Gastrocnemius medialis (tissue), 4 donors: ENCODE data around the gene NMT2. TPM values are rescaled to one million over a fixed set of nuclear protein-coding genes. Genes with fewer than 3 reads are reported as not detected.

Source experiments
- ATAC-seq, 2 donors: fragments of 150-250 bp; one replicate each; pipeline ENCODE4 v1.9.1; 2016
- DNase-seq, 2 donors: peaks; one replicate each; pipeline ENCODE4 v3.0.0-alpha.2; 2019
- H3K27ac ChIP-seq, 4 donors: fragments of 200-600 bp; sonication (generic); 1 replicate in 1 of 4; 2 replicates in 3 of 4; pipeline ENCODE4 v1.5.1; 2016 to 2018; ENCODE audit warnings: mild to moderate bottlenecking in 2 of 4, moderate library complexity in 1 of 4
- H3K27me3 ChIP-seq, 3 donors: fragments of 200-600 bp; sonication (generic) in 2 of 3; 1 replicate in 1 of 3; 2 replicates in 2 of 3; pipeline versions ENCODE4 v1.5.1 to v1.6.0; 2016 to 2019; ENCODE audit warnings: mild to moderate bottlenecking in 1 of 3, moderate library complexity in 1 of 3
- H3K36me3 ChIP-seq, 2 donors: fragments of 200-600 bp; sonication (generic) in 1 of 2; one replicate each; pipeline ENCODE4 v1.5.1; 2017 to 2018
- H3K4me1 ChIP-seq, 2 donors: fragments of 200-600 bp; sonication (generic) in 1 of 2; one replicate each; pipeline ENCODE4 v1.5.1; 2016 to 2017; ENCODE audit warnings: mild to moderate bottlenecking in 2 of 2
- H3K4me3 ChIP-seq, 4 donors: fragments of 200-600 bp; sonication (generic) in 3 of 4; 1 replicate in 1 of 4; 2 replicates in 3 of 4; pipeline ENCODE4 v1.5.1; 2016 to 2019; ENCODE audit warnings: mild to moderate bottlenecking in 2 of 4
- H3K9me3 ChIP-seq, 3 donors: fragments of 200-600 bp; sonication (generic) in 2 of 3; 1 replicate in 1 of 3; 2 replicates in 2 of 3; pipeline ENCODE4 v1.5.1; 2016 to 2019
- POLR2A ChIP-seq, 2 donors: fragments of 450-650 bp; IDR thresholded peaks; one replicate each; pipeline ENCODE4 v1.6.1; 2017; ENCODE audit warnings: antibody characterized with exemption in 2 of 2, mild to moderate bottlenecking in 2 of 2, moderate library complexity in 2 of 2
- in situ Hi-C, 4 donors: fragments of 200-750 bp; cut with MboI; loops; one replicate each; pipeline versions ENCODE4 v1.15.0 to v1.8.0; 2017; ENCODE audit warnings: low sequenced_read_pairs in 4 of 4
- intact Hi-C: fragments of 100-400 bp; cut with DNase I; formaldehyde crosslinking; loops from one replicate; pipeline ENCODE4 v1.15.1; 2023; ENCODE audit warnings: low total_unique reads
- total RNA-seq, 4 donors: library from RNA; depleted of rRNA; stranded (reverse); fragments of >200 nt; gene quantifications; one replicate each; pipeline versions ENCODE4 v1.1.0 to v1.2.3, GENCODE V29; 2016
- TF ChIP-seq, protein P1 (sequence below), 5 experiments: fragments of 450-650 bp in 3 of 5; fragments of 200-600 bp in 2 of 5; sonication (generic) in 2 of 5; IDR thresholded peaks in 4 of 5; conservative IDR thresholded peaks in 1 of 5; 1 replicate in 4 of 5; 2 replicates in 1 of 5; pipeline ENCODE4 v1.5.1; 2016 to 2019; ENCODE audit warnings: antibody characterized with exemption in 5 of 5, mild to moderate bottlenecking in 3 of 5, moderate library complexity in 3 of 5

NMT2 gene
- total RNA-seq, 4 donors from 2014 or later, result 6.0 to 10.3 (median 8.2) TPM

DNA sequence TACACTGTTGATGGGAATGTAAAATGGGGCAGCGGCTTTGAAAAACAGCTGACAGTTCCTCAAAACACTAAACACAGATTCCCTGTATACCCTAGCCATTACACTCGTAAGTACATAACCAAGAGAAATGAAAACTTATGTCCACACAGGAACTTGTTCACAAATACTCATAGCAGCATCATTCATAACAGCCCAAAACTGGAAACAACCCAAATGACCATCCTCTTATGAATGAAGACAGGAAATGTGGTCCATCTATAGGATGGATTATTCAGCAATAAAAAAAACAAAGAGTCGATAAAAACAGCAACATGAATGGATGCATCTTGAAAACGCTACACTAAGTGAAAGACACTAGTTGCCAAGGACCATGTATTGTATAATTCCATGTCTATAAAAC is 23.7 kb downstream of the NMT2 start:
- H3K4me1 ChIP-seq, result peaks cover 9 to 15% of the 10 kb centered on the region in 2 donors
- intact Hi-C loops, result no loop called here
- no peaks in the 10 kb centered on the region for H3K27me3 ChIP-seq
- peaks cover 0 to 12% of the 10 kb centered on the region in 2 donors for H3K36me3 ChIP-seq
- no peak for DNase-seq
- no peak overlapping the region for H3K4me3 ChIP-seq
- H3K9me3 ChIP-seq, result no peaks in the 10 kb centered on the region
- ATAC-seq, result no peak
- H3K27ac ChIP-seq, result no peak overlapping the region
- no peak for TF ChIP-seq POLR2A (IDR thresholded peaks at IDR 0.05)
- TF ChIP-seq, protein P1, sequence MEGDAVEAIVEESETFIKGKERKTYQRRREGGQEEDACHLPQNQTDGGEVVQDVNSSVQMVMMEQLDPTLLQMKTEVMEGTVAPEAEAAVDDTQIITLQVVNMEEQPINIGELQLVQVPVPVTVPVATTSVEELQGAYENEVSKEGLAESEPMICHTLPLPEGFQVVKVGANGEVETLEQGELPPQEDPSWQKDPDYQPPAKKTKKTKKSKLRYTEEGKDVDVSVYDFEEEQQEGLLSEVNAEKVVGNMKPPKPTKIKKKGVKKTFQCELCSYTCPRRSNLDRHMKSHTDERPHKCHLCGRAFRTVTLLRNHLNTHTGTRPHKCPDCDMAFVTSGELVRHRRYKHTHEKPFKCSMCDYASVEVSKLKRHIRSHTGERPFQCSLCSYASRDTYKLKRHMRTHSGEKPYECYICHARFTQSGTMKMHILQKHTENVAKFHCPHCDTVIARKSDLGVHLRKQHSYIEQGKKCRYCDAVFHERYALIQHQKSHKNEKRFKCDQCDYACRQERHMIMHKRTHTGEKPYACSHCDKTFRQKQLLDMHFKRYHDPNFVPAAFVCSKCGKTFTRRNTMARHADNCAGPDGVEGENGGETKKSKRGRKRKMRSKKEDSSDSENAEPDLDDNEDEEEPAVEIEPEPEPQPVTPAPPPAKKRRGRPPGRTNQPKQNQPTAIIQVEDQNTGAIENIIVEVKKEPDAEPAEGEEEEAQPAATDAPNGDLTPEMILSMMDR (IDR thresholded peaks at IDR 0.05 in 4 of 5, conservative IDR thresholded peaks at IDR 0.05 in 1 of 5), result no peak
- in situ Hi-C loops, result no loop called here

DNA sequence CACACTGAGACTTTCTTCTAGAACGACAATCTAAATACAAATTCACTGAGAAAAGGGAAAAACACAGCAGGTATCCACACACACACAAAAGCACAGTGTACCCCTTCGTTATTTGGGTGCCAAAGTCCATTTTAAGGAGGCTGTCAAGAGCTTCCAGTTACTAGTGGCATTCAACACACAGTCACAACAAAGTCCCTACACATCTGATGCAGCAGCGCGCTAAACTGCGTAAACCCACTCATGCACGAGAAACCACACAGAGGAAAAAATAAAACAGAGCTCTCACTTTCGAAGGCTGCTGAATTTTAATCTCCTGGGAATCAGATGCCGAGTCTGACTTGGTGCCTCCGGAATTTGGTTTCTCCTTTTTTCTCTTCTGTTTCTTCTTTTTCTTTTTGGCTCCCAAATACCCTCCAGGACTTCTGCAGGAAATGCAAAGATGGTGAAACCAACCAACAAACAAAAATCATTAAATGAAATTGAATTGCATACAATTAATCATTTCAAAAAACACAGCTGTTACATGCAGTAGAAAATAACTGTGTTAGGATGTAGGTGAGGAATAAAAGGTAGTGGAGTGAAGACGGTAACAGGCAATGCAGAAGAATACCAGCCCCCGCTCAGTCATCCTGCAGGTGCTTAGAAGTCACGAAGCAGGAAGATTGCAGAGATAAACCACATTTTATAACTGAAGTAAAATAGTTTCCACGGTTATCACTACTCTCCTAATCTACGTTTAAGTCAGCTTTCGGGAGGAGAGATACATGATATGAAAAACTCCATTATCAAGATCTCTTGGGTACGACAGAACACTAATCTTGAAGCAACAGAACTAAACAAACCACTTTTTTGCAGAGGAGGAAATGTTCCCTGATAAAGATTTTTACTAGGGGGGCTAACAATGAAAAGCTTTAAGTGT is 27.1 kb downstream of the NMT2 start:
- Histone ChIP-seq H3K27me3 (no peaks in the 10 kb centered on the region), H3K9me3 (no peaks in the 10 kb centered on the region), H3K27ac (no peak overlapping the region), H3K36me3 (peaks cover 0 to 23% of the 10 kb centered on the region in 2 donors), H3K4me1 (peaks cover 9 to 15% of the 10 kb centered on the region in 2 donors), H3K4me3 (no peak overlapping the region)
- intact Hi-C loops (no loop called here), in situ Hi-C loops (no loop called here)
- ATAC-seq (no peak), DNase-seq (no peak)
- TF ChIP-seq POLR2A (IDR thresholded peaks at IDR 0.05), result no peak
- TF ChIP-seq, protein P1 (IDR thresholded peaks at IDR 0.05 in 4 of 5, conservative IDR thresholded peaks at IDR 0.05 in 1 of 5), result no peak

DNA sequence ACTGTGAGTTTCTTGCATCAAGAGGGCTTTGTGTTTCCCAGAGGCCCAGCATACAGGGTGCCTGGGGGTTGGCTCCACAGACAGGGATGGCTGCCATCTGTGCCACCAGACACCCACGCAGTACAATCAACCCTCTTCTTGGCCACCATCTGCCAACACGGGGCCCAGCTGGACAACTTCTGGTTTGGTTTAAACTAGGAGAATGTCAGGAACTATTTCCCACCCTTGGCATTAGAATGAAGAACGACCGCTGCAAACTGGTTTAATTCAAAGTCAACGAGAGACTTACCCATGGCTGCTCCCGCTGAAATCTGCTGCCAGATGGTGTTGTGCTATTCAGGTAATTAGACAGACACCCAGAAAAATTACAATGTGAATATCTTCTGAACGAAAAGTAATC is 27.8 kb downstream of the NMT2 start:
- DNase-seq (no peak), ATAC-seq (no peak)
- intact Hi-C loops (no loop called here), in situ Hi-C loops (no loop called here)
- Histone ChIP-seq H3K27ac (no peak overlapping the region), H3K9me3 (no peaks in the 10 kb centered on the region), H3K4me1 (peaks cover 9 to 15% of the 10 kb centered on the region in 2 donors), H3K27me3 (no peaks in the 10 kb centered on the region), H3K4me3 (no peak overlapping the region), H3K36me3 (peaks cover 0 to 23% of the 10 kb centered on the region in 2 donors)
- no peak for TF ChIP-seq POLR2A (IDR thresholded peaks at IDR 0.05)
- TF ChIP-seq, protein P1 (IDR thresholded peaks at IDR 0.05 in 4 of 5, conservative IDR thresholded peaks at IDR 0.05 in 1 of 5), result no peak

DNA sequence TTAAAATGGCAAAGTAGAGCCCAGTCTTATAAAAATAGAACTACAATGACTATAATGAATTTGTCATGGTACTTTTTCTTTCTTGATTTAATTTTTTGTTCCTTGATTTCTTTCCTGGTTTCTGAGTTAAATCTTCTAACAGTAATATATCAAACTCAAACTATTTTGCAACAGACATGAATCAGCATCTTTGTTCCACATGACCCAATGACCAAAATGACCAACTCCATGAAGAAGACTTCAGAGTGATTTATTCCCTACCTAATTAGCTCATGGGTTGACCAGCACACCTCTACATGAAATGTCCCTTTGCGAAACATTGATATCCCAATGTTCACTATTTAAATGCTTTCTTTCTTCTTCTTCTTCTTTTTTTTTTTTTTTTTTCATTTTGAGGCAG is 30.9 kb downstream of the NMT2 start:
- no peaks in the 10 kb centered on the region for H3K9me3 ChIP-seq
- no peaks in the 10 kb centered on the region for H3K27me3 ChIP-seq
- ATAC-seq (no peak), DNase-seq (no peak)
- H3K4me3 ChIP-seq, result no peak overlapping the region
- TF ChIP-seq, protein P1 (IDR thresholded peaks at IDR 0.05 in 4 of 5, conservative IDR thresholded peaks at IDR 0.05 in 1 of 5), result no peak
- no peak for TF ChIP-seq POLR2A (IDR thresholded peaks at IDR 0.05)
- in situ Hi-C loops (no loop called here), intact Hi-C loops (no loop called here)
- H3K27ac ChIP-seq, result no peak overlapping the region
- peaks cover 0 to 53% of the 10 kb centered on the region in 2 donors for H3K36me3 ChIP-seq
- H3K4me1 ChIP-seq, result peaks cover 7 to 12% of the 10 kb centered on the region in 2 donors
